Activated T-helper 1 cell treated with anti-CD3 and anti-CD28 coated beads, Interleukin-12 subunit alpha, Interleukin-12 subunit beta, Interleukin-2, Interleukin-4 antibody, amounts not matched to agents 30 ng/mL and 10 ng/mL and 1 ng/mL, durations not matched to agents 14 hours and 24 hours and 36 hours (primary cell): Measurements from ENCODE around the gene TMCO1. TPM values are rescaled to one million over a fixed set of nuclear protein-coding genes. Genes with fewer than 3 reads are reported as not detected.
"Not testable (repeated sequence)": the region's sequence is repeated elsewhere in the genome, so short reads cannot be mapped to it uniquely, and the experiment has no call there.

Source experiments
- DNase-seq: peaks from one replicate; pipeline ENCODE4 v3.0.0; 2021; ENCODE audit warnings: low spot score
- H3K27ac Mint-ChIP-seq: one replicate; pipeline ENCODE4 v1.8.0; 2021; ENCODE audit warnings: mild to moderate bottlenecking, mixed read lengths
- H3K27me3 Mint-ChIP-seq: one replicate; pipeline ENCODE4 v1.8.0; 2022; ENCODE audit warnings: mild to moderate bottlenecking, moderate library complexity, mixed read lengths; ENCODE audit not compliant: insufficient read depth
- H3K36me3 Mint-ChIP-seq: one replicate; pipeline ENCODE4 v1.8.0; 2021; ENCODE audit warnings: low read depth, mixed read lengths
- H3K4me1 Mint-ChIP-seq: one replicate; pipeline ENCODE4 v1.8.0; 2021; ENCODE audit warnings: low read depth, mixed read lengths
- H3K4me3 Mint-ChIP-seq: one replicate; pipeline ENCODE4 v1.8.0; 2021; ENCODE audit warnings: mild to moderate bottlenecking, moderate library complexity, mixed read lengths
- H3K9me3 Mint-ChIP-seq: one replicate; pipeline ENCODE4 v1.8.0; 2021; ENCODE audit warnings: mixed read lengths
- intact Hi-C: fragments of 100-400 bp; cut with micrococcal nuclease; formaldehyde crosslinking; loops from one replicate; pipeline ENCODE4 v1.15.1; 2024
- total RNA-seq: library from RNA; stranded (reverse); gene quantifications from 2 replicates; pipeline ENCODE4 v1.2.3, GENCODE V29; 2022

The TMCO1 gene
- total RNA-seq, 1 donor from 2014 or later: 102 TPM

DNA sequence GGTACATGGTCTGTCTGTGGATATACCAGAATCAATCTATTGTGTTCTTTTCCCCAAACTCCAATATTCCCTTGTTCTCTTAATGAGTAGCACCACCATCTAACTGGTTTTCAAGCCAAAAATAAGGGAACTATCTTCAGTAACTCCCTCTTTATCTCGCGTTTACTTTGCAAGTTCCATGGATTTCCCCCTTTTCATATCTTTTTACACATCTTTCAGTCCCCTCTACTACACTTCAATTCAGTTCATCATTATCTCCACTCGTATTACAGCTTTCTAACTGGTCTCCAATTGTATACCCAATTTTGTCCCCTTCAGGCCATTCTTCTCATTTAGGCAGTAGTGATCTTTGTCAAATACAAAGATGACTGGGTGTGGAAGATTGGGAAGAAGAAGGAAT, 4.1 kb upstream of the TMCO1 start:
- no peaks in the 10 kb centered on the region for H3K27me3 Mint-ChIP-seq
- H3K9me3 Mint-ChIP-seq: no peaks in the 10 kb centered on the region
- intact Hi-C loops: no loop called here

DNA sequence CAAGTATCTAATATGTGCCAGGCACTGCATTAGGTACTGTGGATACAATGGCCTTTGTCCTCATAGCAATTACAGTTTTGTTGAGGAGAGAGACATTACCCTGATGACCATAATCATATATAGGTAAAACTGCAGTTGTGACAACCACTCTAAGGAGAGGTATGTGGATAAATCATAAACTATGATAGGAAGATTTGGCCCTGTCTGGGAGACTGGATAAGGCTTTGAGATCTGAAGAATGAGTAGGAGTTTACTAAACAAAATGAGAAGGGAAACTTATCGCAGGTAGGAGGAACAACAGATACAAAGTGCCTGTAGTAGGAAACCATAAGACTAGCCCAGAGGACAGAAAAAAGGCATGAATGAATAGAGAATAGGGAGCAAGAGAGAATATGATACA, 4.4 kb downstream of the TMCO1 start:
- no peaks in the 10 kb centered on the region for H3K27me3 Mint-ChIP-seq
- peaks cover 61% of the 10 kb centered on the region for H3K36me3 Mint-ChIP-seq
- peaks cover 58% of the 10 kb centered on the region for H3K4me1 Mint-ChIP-seq
- no peak for DNase-seq
- no peak overlapping the region for H3K4me3 Mint-ChIP-seq
- H3K27ac Mint-ChIP-seq: peak overlapping the region; percentile 20
- no peaks in the 10 kb centered on the region for H3K9me3 Mint-ChIP-seq
- intact Hi-C loops: loop anchor here (10.0 kb wide), 1 partner anchor 731 kb away; no protein-coding TSS in a partner anchor

More for the DNA sequence above, 4.1 kb upstream of the TMCO1 start:
- Mint-ChIP-seq H3K4me1 (peaks cover 23% of the 10 kb centered on the region), H3K36me3 (peaks cover 20% of the 10 kb centered on the region), H3K4me3 (no peak overlapping the region), H3K27ac (no peak overlapping the region)
- no peak for DNase-seq

DNA sequence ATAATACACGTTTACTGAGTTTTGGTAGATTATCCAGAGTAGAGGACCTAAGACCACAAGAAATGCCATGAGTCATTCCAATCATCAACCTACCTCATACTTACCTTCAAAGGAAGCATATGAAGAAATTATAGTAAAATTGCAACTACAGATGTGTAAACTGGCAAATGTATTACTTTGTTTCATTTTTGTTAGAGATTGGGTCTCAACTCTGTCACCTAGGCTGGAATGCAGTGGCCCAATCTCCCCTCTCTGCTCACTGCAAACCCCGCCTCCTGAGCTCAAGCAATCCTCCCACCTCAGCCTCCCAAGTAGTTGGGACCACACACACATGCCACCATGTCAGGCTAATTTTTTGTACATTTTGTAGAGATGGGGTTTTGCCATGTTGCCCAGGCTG, 5.2 kb downstream of the TMCO1 start:
- intact Hi-C loops: loop anchor here (10.0 kb wide), 1 partner anchor 731 kb away; no protein-coding TSS in a partner anchor
- Mint-ChIP-seq H3K27me3 (no peaks in the 10 kb centered on the region), H3K9me3 (no peaks in the 10 kb centered on the region), H3K27ac (no peak overlapping the region), H3K36me3 (peaks cover 59% of the 10 kb centered on the region), H3K4me3 (no peak overlapping the region), H3K4me1 (peaks cover 62% of the 10 kb centered on the region)
- DNase-seq: no peak

GRCh38 chr1:165762725-165763124, 5.9 kb downstream of the TMCO1 start:
- intact Hi-C loops: loop anchor here (10.0 kb wide), 1 partner anchor 732 kb away; no protein-coding TSS in a partner anchor
- Mint-ChIP-seq H3K4me1 (peaks cover 55% of the 10 kb centered on the region), H3K4me3 (no peak overlapping the region), H3K27me3 (no peaks in the 10 kb centered on the region), H3K27ac (no peak overlapping the region), H3K9me3 (no peaks in the 10 kb centered on the region), H3K36me3 (peaks cover 56% of the 10 kb centered on the region)
- no peak for DNase-seq

DNA sequence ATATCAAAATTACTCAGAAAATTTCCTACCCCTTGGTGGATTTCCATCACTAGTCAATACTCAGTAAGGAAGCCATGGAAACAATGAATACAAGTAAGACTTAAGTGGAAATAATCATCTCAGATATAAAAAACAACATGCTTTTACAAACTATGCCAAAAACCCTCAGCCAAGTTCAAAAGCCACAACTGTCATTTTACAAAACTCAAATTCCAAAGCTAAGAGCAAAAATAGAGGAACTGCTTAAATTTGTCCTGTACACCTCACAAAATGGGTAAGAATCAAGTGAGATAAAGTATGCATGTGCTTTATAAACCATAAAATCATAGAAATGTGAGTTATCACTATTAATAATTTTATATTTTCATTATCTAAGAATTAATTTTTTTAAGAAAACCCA, 9.6 kb downstream of the TMCO1 start:
- Mint-ChIP-seq H3K4me3 (no peak overlapping the region), H3K4me1 (peaks cover 35% of the 10 kb centered on the region), H3K36me3 (peaks cover 29% of the 10 kb centered on the region), H3K27ac (peak overlapping the region; percentile 78), H3K27me3 (no peaks in the 10 kb centered on the region), H3K9me3 (no peaks in the 10 kb centered on the region)
- intact Hi-C loops: no loop called here
- no peak for DNase-seq

DNA sequence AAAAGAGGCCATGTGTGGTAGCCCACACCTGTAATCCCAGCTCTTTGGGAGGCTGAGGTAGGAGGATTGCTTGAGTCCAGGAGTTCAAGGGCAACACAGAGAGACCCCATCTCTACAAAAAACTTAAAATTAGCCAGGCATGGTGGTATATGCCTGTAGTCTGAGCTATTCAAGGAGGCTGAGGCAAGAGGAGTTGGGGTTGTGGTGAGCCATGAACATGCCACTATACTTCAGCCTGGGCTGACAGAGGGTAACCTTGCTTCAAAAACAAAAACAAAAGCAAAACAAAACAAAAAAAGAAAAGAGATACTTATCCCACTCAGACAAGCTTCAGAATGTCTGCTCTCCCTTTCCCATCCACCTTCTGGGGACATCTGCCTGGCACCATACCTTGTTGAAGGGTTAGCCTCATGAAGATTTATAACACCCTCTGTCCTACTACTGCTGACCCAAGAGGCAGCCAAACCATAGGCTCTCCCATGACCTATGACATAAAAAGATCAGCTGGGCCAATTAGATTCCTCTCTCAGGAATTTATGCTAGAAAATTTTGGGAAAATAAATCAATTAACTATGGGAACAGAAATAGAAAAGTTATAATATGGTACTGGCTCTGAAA, 13.2 kb downstream of the TMCO1 start:
- Mint-ChIP-seq H3K4me3 (no peak overlapping the region), H3K36me3 (peaks cover 25% of the 10 kb centered on the region), H3K27me3 (no peaks in the 10 kb centered on the region), H3K27ac (no peak overlapping the region), H3K4me1 (peaks cover 24% of the 10 kb centered on the region), H3K9me3 (no peaks in the 10 kb centered on the region)
- DNase-seq: no peak
- intact Hi-C loops: no loop called here

DNA sequence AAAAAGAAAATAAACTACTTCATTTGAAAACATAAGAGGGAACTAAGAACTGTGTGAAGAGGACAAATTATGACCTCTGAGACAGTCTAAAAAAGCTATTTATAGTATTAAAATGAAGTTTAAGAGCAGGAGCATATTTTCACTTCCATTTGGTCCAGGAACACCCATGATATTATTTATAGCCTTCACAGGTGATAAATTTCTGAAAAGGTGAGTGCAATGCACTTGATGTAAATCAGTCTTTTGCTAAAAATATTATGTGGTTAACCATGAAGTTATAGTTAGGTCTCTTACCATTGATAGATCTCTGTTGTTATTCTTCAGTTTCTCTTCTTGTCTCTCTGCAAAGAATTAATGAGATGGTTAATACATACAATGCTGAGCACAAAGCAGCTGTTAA, 14.7 kb downstream of the TMCO1 start:
- H3K36me3 Mint-ChIP-seq: peaks cover 17% of the 10 kb centered on the region
- intact Hi-C loops: no loop called here
- H3K4me3 Mint-ChIP-seq: no peak overlapping the region
- H3K27me3 Mint-ChIP-seq: no peaks in the 10 kb centered on the region
- H3K9me3 Mint-ChIP-seq: no peaks in the 10 kb centered on the region
- peaks cover 14% of the 10 kb centered on the region for H3K4me1 Mint-ChIP-seq
- no peak overlapping the region for H3K27ac Mint-ChIP-seq
- no peak for DNase-seq

DNA sequence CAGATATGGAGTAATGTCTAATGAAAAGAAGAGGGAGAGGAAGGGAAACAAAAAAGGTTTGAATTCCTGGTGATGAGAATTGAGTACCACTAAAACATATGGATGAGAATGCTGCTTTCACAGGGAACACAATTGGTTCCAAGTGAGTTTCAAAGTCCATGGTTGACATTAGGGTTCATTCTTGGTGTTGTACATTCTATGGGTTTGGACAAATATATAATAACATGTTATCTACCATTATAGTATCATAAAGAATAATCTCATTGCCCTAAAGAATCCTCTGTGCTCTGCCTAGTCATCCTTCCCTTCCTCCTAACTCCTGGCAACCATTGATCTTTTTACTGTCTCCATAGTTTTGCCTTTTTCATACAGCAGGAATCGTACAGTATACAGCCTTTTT, 20.1 kb downstream of the TMCO1 start:
- intact Hi-C loops: no loop called here
- no peak for DNase-seq
- Mint-ChIP-seq H3K4me1 (no peaks in the 10 kb centered on the region), H3K27ac (no peak overlapping the region), H3K4me3 (no peak overlapping the region), H3K27me3 (no peaks in the 10 kb centered on the region), H3K36me3 (peaks cover 18% of the 10 kb centered on the region), H3K9me3 (no peaks in the 10 kb centered on the region)

GRCh38 chr1:165747632-165748447, 20.8 kb downstream of the TMCO1 start:
- no peaks in the 10 kb centered on the region for H3K9me3 Mint-ChIP-seq
- peaks cover 20% of the 10 kb centered on the region for H3K36me3 Mint-ChIP-seq
- H3K4me3 Mint-ChIP-seq: no peak overlapping the region
- DNase-seq: no peak
- H3K27me3 Mint-ChIP-seq: no peaks in the 10 kb centered on the region
- H3K4me1 Mint-ChIP-seq: no peaks in the 10 kb centered on the region
- no peak overlapping the region for H3K27ac Mint-ChIP-seq
- intact Hi-C loops: no loop called here

GRCh38 chr1:165744913-165745312, 23.8 kb downstream of the TMCO1 start:
- H3K27me3 Mint-ChIP-seq, H3K4me3 Mint-ChIP-seq, H3K27ac Mint-ChIP-seq, H3K9me3 Mint-ChIP-seq, DNase-seq, H3K4me1 Mint-ChIP-seq, intact Hi-C loops: not testable (repeated sequence)
- peaks cover 39% of the 10 kb centered on the region for H3K36me3 Mint-ChIP-seq

DNA sequence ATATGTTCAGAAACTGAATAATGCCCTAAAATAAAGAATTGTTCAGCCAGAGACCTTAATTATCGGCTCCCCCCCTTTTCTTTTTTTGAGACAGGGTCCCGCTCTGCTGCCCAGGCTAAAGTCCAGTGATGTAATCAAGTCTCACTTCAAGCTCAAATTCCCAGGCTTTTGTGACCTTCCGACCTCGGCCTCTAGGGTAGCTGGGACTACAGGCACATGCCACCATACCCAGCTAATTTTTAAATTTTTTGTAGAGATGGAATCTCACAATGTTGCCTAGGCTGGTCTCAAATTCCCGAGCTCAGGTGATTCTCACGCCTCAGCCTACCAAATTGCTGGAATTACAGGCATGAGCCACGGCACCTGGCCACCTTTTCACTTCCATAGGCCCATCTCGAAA, 26.5 kb downstream of the TMCO1 start:
- no peak overlapping the region for H3K27ac Mint-ChIP-seq
- H3K4me1 Mint-ChIP-seq: no peaks in the 10 kb centered on the region
- intact Hi-C loops: no loop called here
- DNase-seq: no peak
- H3K9me3 Mint-ChIP-seq: no peaks in the 10 kb centered on the region
- H3K36me3 Mint-ChIP-seq: peaks cover 33% of the 10 kb centered on the region
- H3K4me3 Mint-ChIP-seq: no peak overlapping the region
- H3K27me3 Mint-ChIP-seq: no peaks in the 10 kb centered on the region

GRCh38 chr1:165738794-165739193, 29.9 kb downstream of the TMCO1 start:
- Mint-ChIP-seq H3K9me3 (no peaks in the 10 kb centered on the region), H3K4me3 (no peak overlapping the region), H3K4me1 (no peaks in the 10 kb centered on the region), H3K36me3 (peaks cover 25% of the 10 kb centered on the region), H3K27me3 (no peaks in the 10 kb centered on the region), H3K27ac (no peak overlapping the region)
- DNase-seq: no peak
- intact Hi-C loops: no loop called here

- Mint-ChIP-seq H3K9me3 (no peaks in the 10 kb centered on the region), H3K4me3 (no peak overlapping the region), H3K27ac (no peak overlapping the region), H3K36me3 (peaks cover 18% of the 10 kb centered on the region), H3K4me1 (no peaks in the 10 kb centered on the region), H3K27me3 (no peaks in the 10 kb centered on the region)
- DNase-seq: no peak
- intact Hi-C loops: no loop called here
Observed at GRCh38 chr1:165737196-165737595, 31.5 kb downstream of the TMCO1 start.
